ENCODE measurements around the gene BRI3. TPM values are rescaled to one million over a fixed set of nuclear protein-coding genes. Genes with fewer than 3 reads are reported as not detected.

The BRI3 gene
- total RNA-seq, 1 experiment from 2014 or later: 344 TPM

DNA sequence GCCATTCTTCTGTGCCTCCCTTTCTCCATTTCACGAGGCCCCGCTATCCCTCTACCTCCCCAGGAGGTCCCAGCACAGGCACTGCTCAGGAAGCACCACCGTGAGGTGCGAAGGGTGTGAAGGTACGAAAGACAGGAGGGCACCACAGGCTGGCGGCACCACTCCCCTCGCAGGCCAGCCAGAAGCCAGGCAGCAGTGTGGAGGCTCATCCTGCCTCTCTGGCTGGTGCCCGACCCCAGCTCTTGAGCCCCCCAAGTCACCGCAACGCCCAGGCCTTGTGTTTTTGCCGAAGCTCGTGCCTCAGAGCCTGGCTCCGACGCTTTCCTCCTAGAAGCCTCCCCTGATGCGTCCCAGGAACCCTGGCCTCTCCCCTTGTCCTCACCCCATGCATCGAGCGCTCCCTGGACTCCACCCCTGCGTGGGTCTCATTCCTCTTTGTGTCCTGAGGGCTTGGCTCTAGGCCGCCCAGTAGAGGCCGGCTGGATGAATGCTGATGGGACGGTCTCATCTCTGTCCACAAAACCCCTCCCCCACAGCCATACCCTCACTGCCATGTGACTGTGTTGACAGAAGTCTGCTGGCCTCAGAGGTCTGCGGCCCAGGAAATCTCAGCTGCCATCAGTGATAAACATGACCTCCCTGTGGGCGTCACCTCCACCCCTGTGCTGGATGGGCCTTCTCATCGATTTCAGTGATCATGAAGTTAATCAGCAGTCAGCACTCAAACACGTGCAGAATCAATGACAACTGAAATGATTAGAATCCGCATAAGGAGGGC, 19.3 kb downstream of the BRI3 start:
- Histone ChIP-seq H3K36me3 (ENCODE audit: control insufficient read depth, insufficient read depth, low read length) (peaks cover 14% of the 10 kb centered on the region), H3K27ac (ENCODE audit: low read length) (no peak overlapping the region), H3K4me3 (ENCODE audit: low read depth in 2 of 2, low read length in 2 of 2) (no peak overlapping the region), H3K4me1 (ENCODE audit: control insufficient read depth, insufficient read depth, low read length) (peaks cover 12% of the 10 kb centered on the region), H3K9me3 (ENCODE audit: control insufficient read depth, insufficient read depth, low read depth, low read length) (no peaks in the 10 kb centered on the region), H3K27me3 (ENCODE audit: control insufficient read depth, insufficient read depth, low read length) (no peaks in the 10 kb centered on the region)
- no peak for TF ChIP-seq SIN3A (IDR thresholded peaks at IDR 0.05; ENCODE audit: borderline replicate concordance, insufficient read depth, low read depth, low read length)
- no peak for TF ChIP-seq TCF7L2 (IDR thresholded peaks at IDR 0.05; ENCODE audit: low read depth, low read length)
- TF ChIP-seq, protein P1, sequence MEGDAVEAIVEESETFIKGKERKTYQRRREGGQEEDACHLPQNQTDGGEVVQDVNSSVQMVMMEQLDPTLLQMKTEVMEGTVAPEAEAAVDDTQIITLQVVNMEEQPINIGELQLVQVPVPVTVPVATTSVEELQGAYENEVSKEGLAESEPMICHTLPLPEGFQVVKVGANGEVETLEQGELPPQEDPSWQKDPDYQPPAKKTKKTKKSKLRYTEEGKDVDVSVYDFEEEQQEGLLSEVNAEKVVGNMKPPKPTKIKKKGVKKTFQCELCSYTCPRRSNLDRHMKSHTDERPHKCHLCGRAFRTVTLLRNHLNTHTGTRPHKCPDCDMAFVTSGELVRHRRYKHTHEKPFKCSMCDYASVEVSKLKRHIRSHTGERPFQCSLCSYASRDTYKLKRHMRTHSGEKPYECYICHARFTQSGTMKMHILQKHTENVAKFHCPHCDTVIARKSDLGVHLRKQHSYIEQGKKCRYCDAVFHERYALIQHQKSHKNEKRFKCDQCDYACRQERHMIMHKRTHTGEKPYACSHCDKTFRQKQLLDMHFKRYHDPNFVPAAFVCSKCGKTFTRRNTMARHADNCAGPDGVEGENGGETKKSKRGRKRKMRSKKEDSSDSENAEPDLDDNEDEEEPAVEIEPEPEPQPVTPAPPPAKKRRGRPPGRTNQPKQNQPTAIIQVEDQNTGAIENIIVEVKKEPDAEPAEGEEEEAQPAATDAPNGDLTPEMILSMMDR (IDR thresholded peaks at IDR 0.05): no peak
- TF ChIP-seq, protein P2, sequence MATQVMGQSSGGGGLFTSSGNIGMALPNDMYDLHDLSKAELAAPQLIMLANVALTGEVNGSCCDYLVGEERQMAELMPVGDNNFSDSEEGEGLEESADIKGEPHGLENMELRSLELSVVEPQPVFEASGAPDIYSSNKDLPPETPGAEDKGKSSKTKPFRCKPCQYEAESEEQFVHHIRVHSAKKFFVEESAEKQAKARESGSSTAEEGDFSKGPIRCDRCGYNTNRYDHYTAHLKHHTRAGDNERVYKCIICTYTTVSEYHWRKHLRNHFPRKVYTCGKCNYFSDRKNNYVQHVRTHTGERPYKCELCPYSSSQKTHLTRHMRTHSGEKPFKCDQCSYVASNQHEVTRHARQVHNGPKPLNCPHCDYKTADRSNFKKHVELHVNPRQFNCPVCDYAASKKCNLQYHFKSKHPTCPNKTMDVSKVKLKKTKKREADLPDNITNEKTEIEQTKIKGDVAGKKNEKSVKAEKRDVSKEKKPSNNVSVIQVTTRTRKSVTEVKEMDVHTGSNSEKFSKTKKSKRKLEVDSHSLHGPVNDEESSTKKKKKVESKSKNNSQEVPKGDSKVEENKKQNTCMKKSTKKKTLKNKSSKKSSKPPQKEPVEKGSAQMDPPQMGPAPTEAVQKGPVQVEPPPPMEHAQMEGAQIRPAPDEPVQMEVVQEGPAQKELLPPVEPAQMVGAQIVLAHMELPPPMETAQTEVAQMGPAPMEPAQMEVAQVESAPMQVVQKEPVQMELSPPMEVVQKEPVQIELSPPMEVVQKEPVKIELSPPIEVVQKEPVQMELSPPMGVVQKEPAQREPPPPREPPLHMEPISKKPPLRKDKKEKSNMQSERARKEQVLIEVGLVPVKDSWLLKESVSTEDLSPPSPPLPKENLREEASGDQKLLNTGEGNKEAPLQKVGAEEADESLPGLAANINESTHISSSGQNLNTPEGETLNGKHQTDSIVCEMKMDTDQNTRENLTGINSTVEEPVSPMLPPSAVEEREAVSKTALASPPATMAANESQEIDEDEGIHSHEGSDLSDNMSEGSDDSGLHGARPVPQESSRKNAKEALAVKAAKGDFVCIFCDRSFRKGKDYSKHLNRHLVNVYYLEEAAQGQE (IDR thresholded peaks at IDR 0.05; ENCODE audit: insufficient read depth in 1 of 2, low read depth in 2 of 2, low read length in 1 of 2): no peak
- no peak for TF ChIP-seq POLR2AphosphoS5 (IDR thresholded peaks at IDR 0.05; ENCODE audit: low read depth, low read length)
- in situ Hi-C loops (cut with HindIII; ENCODE audit: low pct_unique_long_range_greater_than_20kb, low sequenced_read_pairs): no loop called here
- ChIA-PET CTCF (no interaction called here), POLR2A (interaction anchor here (0.6 kb wide), 1 partner anchor 119 kb away, joined by 5 read pairs; no protein-coding TSS in a partner anchor)
- ATAC-seq (no peak), DNase-seq (ENCODE audit: low read depth, low spot score) (no peak)
- BruUV-seq (replicated peaks): no TSS peak
- intact Hi-C loops (cut with micrococcal nuclease; ENCODE audit: unreplicated experiment): no loop called here

DNA sequence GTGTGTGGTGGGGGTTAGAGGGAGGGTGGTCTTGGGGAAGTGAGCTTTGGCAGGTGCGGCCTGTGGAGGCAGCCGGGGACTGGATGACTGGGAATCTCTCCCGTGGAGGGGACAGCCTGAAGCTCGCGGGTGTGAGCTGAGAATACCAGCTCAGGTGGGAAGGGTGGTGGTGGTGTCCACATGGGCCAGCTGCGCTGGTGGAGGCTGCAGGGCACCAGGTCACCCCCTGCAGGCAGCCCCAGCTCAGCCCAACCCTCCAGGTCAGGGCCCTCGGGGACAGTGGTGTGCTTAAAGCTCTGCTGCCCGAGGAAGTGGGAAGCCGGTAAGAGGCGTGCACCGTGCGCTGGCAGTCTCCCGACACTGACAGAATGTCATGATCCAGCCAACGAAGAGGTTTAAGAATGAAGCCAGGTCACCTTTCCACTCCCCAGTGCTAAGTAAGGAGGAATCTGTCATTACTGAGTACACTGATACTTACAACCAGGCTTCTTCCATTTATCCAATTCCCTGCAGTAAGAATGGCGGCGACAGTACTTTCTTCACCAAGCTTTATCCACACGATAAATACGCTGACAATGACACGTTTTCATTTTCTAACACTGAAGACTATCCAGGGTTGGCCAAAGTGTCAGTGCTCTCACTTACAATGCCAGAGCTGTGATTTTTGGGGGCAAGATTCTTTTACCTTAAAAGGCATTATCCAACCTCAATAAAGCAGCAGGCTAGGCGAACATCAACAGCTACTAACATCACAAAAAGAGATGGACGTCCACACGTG, 20.4 kb downstream of the BRI3 start:
- Histone ChIP-seq H3K27ac (ENCODE audit: low read length) (no peak overlapping the region), H3K27me3 (ENCODE audit: control insufficient read depth, insufficient read depth, low read length) (no peaks in the 10 kb centered on the region), H3K36me3 (ENCODE audit: control insufficient read depth, insufficient read depth, low read length) (peaks cover 17% of the 10 kb centered on the region), H3K4me3 (ENCODE audit: low read depth in 2 of 2, low read length in 2 of 2) (no peak overlapping the region), H3K9me3 (ENCODE audit: control insufficient read depth, insufficient read depth, low read depth, low read length) (no peaks in the 10 kb centered on the region), H3K4me1 (ENCODE audit: control insufficient read depth, insufficient read depth, low read length) (peaks cover 6% of the 10 kb centered on the region)
- ChIA-PET POLR2A (interaction anchor here (0.6 kb wide), 1 partner anchor 536 kb away, joined by 10 read pairs; no protein-coding TSS in a partner anchor), CTCF (no interaction called here)
- DNase-seq (ENCODE audit: low read depth, low spot score) (no peak), ATAC-seq (no peak)
- intact Hi-C loops (cut with micrococcal nuclease; ENCODE audit: unreplicated experiment): no loop called here
- TF ChIP-seq SIN3A (IDR thresholded peaks at IDR 0.05; ENCODE audit: borderline replicate concordance, insufficient read depth, low read depth, low read length) (no peak), TCF7L2 (IDR thresholded peaks at IDR 0.05; ENCODE audit: low read depth, low read length) (no peak), POLR2AphosphoS5 (IDR thresholded peaks at IDR 0.05; ENCODE audit: low read depth, low read length) (no peak)
- TF ChIP-seq, protein P2 (IDR thresholded peaks at IDR 0.05; ENCODE audit: insufficient read depth in 1 of 2, low read depth in 2 of 2, low read length in 1 of 2): no peak
- TF ChIP-seq, protein P1 (IDR thresholded peaks at IDR 0.05): no peak
- no TSS peak for BruUV-seq (replicated peaks)
- in situ Hi-C loops (cut with HindIII; ENCODE audit: low pct_unique_long_range_greater_than_20kb, low sequenced_read_pairs): no loop called here
